B cell (primary cell): ENCODE results near the gene CALML6. TPM values are rescaled to one million over a fixed set of nuclear protein-coding genes. Genes with fewer than 3 reads are reported as not detected.
A peak's percentile ranks its signal among the peaks of the same experiment; 100 is the strongest.
"Not testable (repeated sequence)": the region's sequence is repeated elsewhere in the genome, so short reads cannot be mapped to it uniquely, and the experiment has no call there.

Source experiments
- ATAC-seq: fragments of 200-7000 bp; cut with Tn5 transposase; one replicate; pipeline ENCODE4 v1.10.0; 2021; ENCODE audit warnings: low read depth, mild to moderate bottlenecking, moderate number of reproducible peaks, moderate library complexity
- CTCF ChIA-PET: fragments of 350-600 bp; sonication (Branson Sonifier 250); formaldehyde crosslinking; loops from one replicate; lab custom pipeline; 2021; ENCODE audit warnings: antibody characterized with exemption, inconsistent platforms; lab: Charles Lee
- POLR2A ChIA-PET: fragments of 350-600 bp; sonication (Branson Sonifier 250); formaldehyde crosslinking; loops from one replicate; lab custom pipeline; 2021; ENCODE audit warnings: antibody characterized with exemption; lab: Charles Lee
- DNase-seq: peaks from one replicate; pipeline ENCODE4 v3.0.0; 2013
- H2AFZ ChIP-seq: 2 replicates; pipeline ENCODE4 v1.6.1; 2012; ENCODE audit warnings: mild to moderate bottlenecking, low read depth, low read length; ENCODE audit not compliant: insufficient read depth, poor library complexity, severe bottlenecking
- H3K27ac ChIP-seq, 2 donors: 1 replicate in 1 of 2; 2 replicates in 1 of 2; pipeline ENCODE4 v1.5.1; 2012 to 2013; ENCODE audit warnings: low read length in 2 of 2, mild to moderate bottlenecking in 2 of 2, moderate library complexity in 1 of 2
- H3K27me3 ChIP-seq, 4 experiments: fragments of 200-600 bp in 1 of 4; sonication (generic) in 1 of 4; replicated peaks in 1 of 4; 1 replicate in 2 of 4; 2 replicates in 2 of 4; pipeline versions ENCODE4 v1.6.1 to v1.7.0; 2013 to 2016; ENCODE audit warnings: low read length in 3 of 4, mild to moderate bottlenecking in 2 of 4, mixed read lengths in 1 of 4, moderate library complexity in 1 of 4; ENCODE audit not compliant: insufficient read depth in 4 of 4, control insufficient read depth in 3 of 4; ENCODE audit errors: control extremely low read depth in 1 of 4
- H3K36me3 ChIP-seq, 2 experiments: replicated peaks in 1 of 2; 1 replicate in 1 of 2; 2 replicates in 1 of 2; pipeline versions ENCODE4 v1.6.1 to v1.7.1; 2013; ENCODE audit warnings: low read length in 1 of 2; ENCODE audit not compliant: insufficient read depth in 2 of 2, control insufficient read depth in 1 of 2; ENCODE audit errors: control extremely low read depth in 1 of 2, extremely low read depth in 1 of 2
- H3K4me1 ChIP-seq, 2 donors: fragments of 200-600 bp in 1 of 2; sonication (generic) in 1 of 2; 1 replicate in 1 of 2; 2 replicates in 1 of 2; pipeline versions ENCODE4 v1.5.1 to v1.6.1; 2013 to 2017; ENCODE audit warnings: low read length in 2 of 2; ENCODE audit not compliant: control insufficient read depth in 2 of 2, insufficient read depth in 2 of 2
- H3K4me2 ChIP-seq: replicated peaks from 2 replicates; pipeline ENCODE3; 2012; ENCODE audit warnings: mild to moderate bottlenecking, low read depth, low read length; ENCODE audit not compliant: poor library complexity, severe bottlenecking
- H3K4me3 ChIP-seq, 5 experiments: fragments of 200-600 bp in 1 of 5; sonication (generic) in 1 of 5; 1 replicate in 3 of 5; 2 replicates in 2 of 5; pipeline versions ENCODE4 v1.5.1 to v1.7.0; 2011 to 2016; ENCODE audit warnings: low read length in 4 of 5, mild to moderate bottlenecking in 4 of 5, low read depth in 2 of 5, control low read depth in 1 of 5, moderate library complexity in 1 of 5; ENCODE audit not compliant: insufficient read depth in 1 of 5; ENCODE audit errors: control extremely low read depth in 1 of 5, extremely low read depth in 1 of 5
- H3K79me2 ChIP-seq: fragments of 200-600 bp; sonication (generic); one replicate; pipeline ENCODE4 v1.6.0; 2016; ENCODE audit warnings: low read length; ENCODE audit not compliant: control insufficient read depth, insufficient read depth
- H3K9ac ChIP-seq: fragments of 200-600 bp; sonication (generic); 2 replicates; pipeline ENCODE4 v1.6.1; 2017; ENCODE audit warnings: mild to moderate bottlenecking, low read length, moderate library complexity
- H3K9me3 ChIP-seq, 3 donors: one replicate each; pipeline versions ENCODE4 v1.6.1 to v1.7.1; 2013; ENCODE audit warnings: low read length in 2 of 3; ENCODE audit not compliant: control insufficient read depth in 2 of 3, insufficient read depth in 1 of 3; ENCODE audit errors: control extremely low read depth in 1 of 3
- H4K20me1 ChIP-seq: 2 replicates; pipeline ENCODE4 v1.6.0; 2012; ENCODE audit warnings: mild to moderate bottlenecking, low read length; ENCODE audit not compliant: insufficient read depth, control insufficient read depth, poor library complexity, severe bottlenecking
- H3K27ac Mint-ChIP-seq: one replicate; pipeline ENCODE4 v1.8.0; 2021; ENCODE audit warnings: mixed read lengths
- H3K27me3 Mint-ChIP-seq: one replicate; pipeline ENCODE4 v1.8.0; 2021; ENCODE audit warnings: mixed read lengths
- H3K4me1 Mint-ChIP-seq: one replicate; pipeline ENCODE4 v1.8.0; 2021; ENCODE audit warnings: mixed read lengths
- H3K4me3 Mint-ChIP-seq: one replicate; pipeline ENCODE4 v1.8.0; 2021; ENCODE audit warnings: mixed read lengths
- H3K9me3 Mint-ChIP-seq: one replicate; pipeline ENCODE4 v1.8.0; 2022; ENCODE audit warnings: mixed read lengths; ENCODE audit not compliant: insufficient read depth
- EZH2 ChIP-seq: IDR thresholded peaks from 2 replicates; pipeline ENCODE4 v1.6.1; 2012; ENCODE audit warnings: borderline replicate concordance, low read depth, mild to moderate bottlenecking, moderate library complexity, low read length; ENCODE audit not compliant: insufficient read depth, poor library complexity, severe bottlenecking
- WGBS: methylation state at CpG from one replicate; pipeline ENCODE4 v1.1.5; 2013; ENCODE audit warnings: missing lambda C conversion rate; ENCODE audit not compliant: insufficient coverage; 5-methylcytosine and 5-hydroxymethylcytosine counted together
- intact Hi-C: fragments of 100-400 bp; cut with micrococcal nuclease; formaldehyde crosslinking; loops from one replicate; pipeline ENCODE4 v1.10.0; 2022
- polyA plus RNA-seq: library from polyadenylated mRNA; depleted of rRNA; stranded (reverse); fragments of >200 nt; gene quantifications from 2 replicates; pipeline ENCODE4 v1.2.3, GENCODE V29; 2012
- total RNA-seq, 2 donors: library from RNA; stranded (reverse); fragments of 120-200 nt in 1 of 2; gene quantifications; 1 replicate in 1 of 2; 2 replicates in 1 of 2; pipeline versions ENCODE4 v1.2.3 to v1.2.4, GENCODE V29; 2013 to 2022
- TF ChIP-seq, protein P1 (sequence below): fragments of 200-600 bp; IDR thresholded peaks from one replicate; pipeline ENCODE4 v1.8.0; 2022; ENCODE audit warnings: antibody characterized with exemption, mild to moderate bottlenecking

Gene CALML6
- total and polyA plus RNA-seq, 2 donors (not counting 1 experiment from before 2014, with no cell fraction given): 0.64 to 2.0 TPM

DNA sequence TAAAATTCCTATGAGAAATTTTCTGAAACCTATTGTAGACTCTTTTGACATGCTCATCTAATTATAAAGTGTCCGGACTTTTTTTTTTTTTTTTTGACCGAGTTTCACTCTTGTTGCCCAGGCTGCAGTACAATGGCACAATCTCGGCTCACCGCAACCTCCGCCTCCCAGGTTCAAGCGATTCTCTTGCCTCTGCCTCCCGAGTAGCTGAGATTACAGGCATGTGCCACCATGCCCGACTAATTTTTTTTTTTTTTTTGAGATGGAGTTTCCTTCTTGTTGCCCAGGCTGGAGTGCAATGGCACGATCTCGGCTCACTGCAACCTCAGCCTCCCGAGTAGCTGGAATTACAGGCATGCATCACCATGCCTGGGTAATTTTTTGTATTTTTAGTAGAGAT lies 31.2 kb upstream of the CALML6 start:
- H3K4me3 ChIP-seq, H3K27ac Mint-ChIP-seq, H3K4me3 Mint-ChIP-seq, DNase-seq, H3K9ac ChIP-seq, H3K27me3 ChIP-seq, H2AFZ ChIP-seq, H3K9me3 ChIP-seq, ATAC-seq, H3K27me3 Mint-ChIP-seq, H3K9me3 Mint-ChIP-seq, H3K4me2 ChIP-seq, intact Hi-C loops, H3K27ac ChIP-seq, H3K36me3 ChIP-seq: not testable (repeated sequence)
- peaks cover 51 to 61% of the 10 kb centered on the region in 2 donors for H3K4me1 ChIP-seq
- CTCF ChIA-PET: interaction anchor here (0.9 to 2.8 kb wide), 3 partner anchors 22 to 95 kb away, joined by 6 to 14 read pairs (median 6); no protein-coding TSS in a partner anchor
- peaks cover 100% of the 10 kb centered on the region for H3K79me2 ChIP-seq
- 93% methylated on average over 7 of the region's 11 CpGs for WGBS
- POLR2A ChIA-PET: interaction anchor here (0.6 kb wide), 1 partner anchor 12 kb away, joined by 3 read pairs; no protein-coding TSS in a partner anchor
- H3K4me1 Mint-ChIP-seq: peaks cover 67% of the 10 kb centered on the region
- peaks cover 97% of the 10 kb centered on the region for H4K20me1 ChIP-seq

DNA sequence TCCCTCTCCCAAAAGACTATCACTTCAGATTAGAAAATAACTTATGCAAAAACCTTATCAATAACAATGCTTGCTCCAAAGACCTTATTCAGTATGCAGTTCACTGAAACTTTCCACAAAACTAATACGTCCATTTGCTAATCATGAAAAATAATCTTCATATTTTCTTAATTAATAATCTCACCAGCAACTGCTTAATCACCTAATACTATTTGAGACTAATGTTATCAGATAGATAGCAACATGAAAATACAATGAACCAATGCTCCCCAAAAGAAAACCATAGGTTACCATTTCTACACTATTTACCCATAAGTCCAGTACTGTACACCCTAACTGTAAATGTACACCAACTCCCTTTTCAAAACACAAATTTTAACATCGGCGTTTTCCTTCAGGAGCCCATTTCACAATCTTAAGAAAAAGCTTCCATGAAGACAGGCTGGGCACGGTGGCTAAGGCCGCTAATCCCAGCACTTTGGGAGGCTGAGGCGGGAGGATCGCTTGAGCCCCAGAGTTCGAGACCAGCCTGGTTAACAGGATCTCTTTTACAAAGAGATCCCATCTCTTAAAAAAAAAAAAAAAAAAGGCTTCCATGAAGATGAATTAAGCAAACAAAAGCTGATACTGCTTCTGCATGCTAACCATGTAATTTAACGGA lies 25.8 kb upstream of the CALML6 start:
- TF ChIP-seq EZH2: no peak
- TF ChIP-seq, protein P1, sequence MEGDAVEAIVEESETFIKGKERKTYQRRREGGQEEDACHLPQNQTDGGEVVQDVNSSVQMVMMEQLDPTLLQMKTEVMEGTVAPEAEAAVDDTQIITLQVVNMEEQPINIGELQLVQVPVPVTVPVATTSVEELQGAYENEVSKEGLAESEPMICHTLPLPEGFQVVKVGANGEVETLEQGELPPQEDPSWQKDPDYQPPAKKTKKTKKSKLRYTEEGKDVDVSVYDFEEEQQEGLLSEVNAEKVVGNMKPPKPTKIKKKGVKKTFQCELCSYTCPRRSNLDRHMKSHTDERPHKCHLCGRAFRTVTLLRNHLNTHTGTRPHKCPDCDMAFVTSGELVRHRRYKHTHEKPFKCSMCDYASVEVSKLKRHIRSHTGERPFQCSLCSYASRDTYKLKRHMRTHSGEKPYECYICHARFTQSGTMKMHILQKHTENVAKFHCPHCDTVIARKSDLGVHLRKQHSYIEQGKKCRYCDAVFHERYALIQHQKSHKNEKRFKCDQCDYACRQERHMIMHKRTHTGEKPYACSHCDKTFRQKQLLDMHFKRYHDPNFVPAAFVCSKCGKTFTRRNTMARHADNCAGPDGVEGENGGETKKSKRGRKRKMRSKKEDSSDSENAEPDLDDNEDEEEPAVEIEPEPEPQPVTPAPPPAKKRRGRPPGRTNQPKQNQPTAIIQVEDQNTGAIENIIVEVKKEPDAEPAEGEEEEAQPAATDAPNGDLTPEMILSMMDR: no peak
- ATAC-seq (no peak), DNase-seq (no peak)
- Histone ChIP-seq H2AFZ (no peak overlapping the region), H3K9ac (peak overlapping the region; percentile 72), H3K4me1 (peaks cover 40 to 59% of the 10 kb centered on the region in 2 donors), H3K4me2 (peak overlapping the region; percentile 90), H3K27me3 (no peaks in the 10 kb centered on the region), H3K79me2 (peaks cover 60% of the 10 kb centered on the region), H3K27ac (peak overlapping the region; percentile 59 to 86), H3K36me3 (no peaks in the 10 kb centered on the region), H4K20me1 (peaks cover 59% of the 10 kb centered on the region), H3K9me3 (no peaks in the 10 kb centered on the region), H3K4me3 (peak overlapping the region; percentile 63 to 84 (median 78))
- intact Hi-C loops: loop anchor here (5.0 kb wide), 1 partner anchor 47 kb away; no protein-coding TSS in a partner anchor
- Mint-ChIP-seq H3K4me1 (peaks cover 50% of the 10 kb centered on the region), H3K27ac (peak overlapping the region; percentile 78), H3K27me3 (no peaks in the 10 kb centered on the region), H3K4me3 (peak overlapping the region; percentile 85), H3K9me3 (no peaks in the 10 kb centered on the region)
- WGBS: 4% methylated on average over 4 of the region's 9 CpGs
- CTCF ChIA-PET: interaction anchor here (0.9 to 1.2 kb wide), 2 partner anchors 17 to 25 kb away, joined by 3 to 4 read pairs; no protein-coding TSS in a partner anchor
- POLR2A ChIA-PET: interaction anchor here (0.6 to 1.2 kb wide), 2 partner anchors 20 to 29 kb away, joined by 3 to 5 read pairs; no protein-coding TSS in a partner anchor
